HEK293 (cell line): ENCODE measurements around the gene SLC25A11.

ENCODE experiments used
- CTCF ChIA-PET: fragments of 350-600 bp; formaldehyde crosslinking; extraction: SDS; loops from one replicate; lab custom pipeline; 2021; ENCODE audit warnings: antibody characterized with exemption; lab: Yijun Ruan, JAX
- POLR2A ChIA-PET: fragments of 300-600 bp; formaldehyde crosslinking; extraction: SDS; loops from one replicate; lab custom pipeline; 2020; ENCODE audit warnings: antibody characterized with exemption, inconsistent platforms; lab: Yijun Ruan, JAX
- H3K27ac ChIP-seq: fragments of 200-500 bp; sonication (Bioruptor generic); 2 replicates; pipeline ENCODE4 v1.5.1; 2014; ENCODE audit warnings: low read depth, low read length, control low read depth, inconsistent platforms; ENCODE audit errors: extremely low read depth
- H3K36me3 ChIP-seq, 2 experiments: fragments of 200-500 bp in 1 of 2; sonication (Bioruptor generic) in 1 of 2; 1 replicate in 1 of 2; 2 replicates in 1 of 2; pipeline ENCODE4 v1.5.1; 2014 to 2017; ENCODE audit warnings: inconsistent platforms in 2 of 2, low read length in 2 of 2; ENCODE audit not compliant: control insufficient read depth in 2 of 2, insufficient read depth in 1 of 2
- H3K4me1 ChIP-seq: fragments of 200-500 bp; sonication (Bioruptor generic); 2 replicates; pipeline ENCODE4 v1.5.1; 2014; ENCODE audit warnings: mild to moderate bottlenecking, low read length, inconsistent platforms; ENCODE audit not compliant: control insufficient read depth, insufficient read depth
- H3K4me3 ChIP-seq: 2 replicates; pipeline ENCODE4 v1.5.1; 2011; ENCODE audit warnings: low read depth, mild to moderate bottlenecking, control low read depth, low read length, moderate library complexity
- H3K9me3 ChIP-seq: fragments of 200-500 bp; sonication (Bioruptor generic); 2 replicates; pipeline ENCODE4 v1.5.1; 2014; ENCODE audit warnings: low read depth, low read length, inconsistent platforms; ENCODE audit not compliant: control insufficient read depth, insufficient read depth
- BCL11B ChIP-seq: fragments of 450-650 bp; formaldehyde crosslinking; IDR thresholded peaks from 2 replicates; pipeline ENCODE4 v1.5.1; 2016; ENCODE audit warnings: low read depth, missing biosample characterization, missing genetic modification characterization
- HOXD13 ChIP-seq: sonication (generic); formaldehyde crosslinking; IDR thresholded peaks from 2 replicates; pipeline ENCODE4 v1.8.0; 2022; ENCODE audit warnings: missing genetic modification reagents, borderline replicate concordance
- IKZF3 ChIP-seq: fragments of 450-650 bp; IDR thresholded peaks from 2 replicates; pipeline ENCODE4 v1.5.0; 2018; ENCODE audit warnings: missing biosample characterization, mild to moderate bottlenecking, missing genetic modification characterization, moderate library complexity
- KLF1 ChIP-seq: fragments of 450-650 bp; formaldehyde crosslinking; IDR thresholded peaks from 2 replicates; pipeline ENCODE4 v1.5.1; 2016; ENCODE audit warnings: missing biosample characterization, missing genetic modification characterization
- KLF7 ChIP-seq: fragments of 450-650 bp; formaldehyde crosslinking; IDR thresholded peaks from 2 replicates; pipeline ENCODE4 v1.5.1; 2016; ENCODE audit warnings: missing biosample characterization, missing genetic modification characterization, borderline replicate concordance
- KLF9 ChIP-seq: fragments of 450-650 bp; formaldehyde crosslinking; IDR thresholded peaks from 2 replicates; pipeline ENCODE4 v1.5.1; 2016; ENCODE audit warnings: missing biosample characterization, missing genetic modification characterization, low read depth
- PRDM10 ChIP-seq: fragments of 450-650 bp; formaldehyde crosslinking; IDR thresholded peaks from 2 replicates; pipeline ENCODE4 v1.5.1; 2016; ENCODE audit warnings: missing biosample characterization, missing genetic modification characterization
- SP2 ChIP-seq: fragments of 450-650 bp; formaldehyde crosslinking; IDR thresholded peaks from 2 replicates; pipeline ENCODE4 v1.5.1; 2016; ENCODE audit warnings: missing biosample characterization, missing genetic modification characterization
- SP7 ChIP-seq: fragments of 450-650 bp; formaldehyde crosslinking; IDR thresholded peaks from 2 replicates; pipeline ENCODE4 v1.5.1; 2016; ENCODE audit warnings: missing biosample characterization, missing genetic modification characterization
- ZBTB1 ChIP-seq: fragments of 450-650 bp; formaldehyde crosslinking; IDR thresholded peaks from 2 replicates; pipeline ENCODE4 v1.5.1; 2016; ENCODE audit warnings: missing biosample characterization, missing genetic modification characterization
- ZBTB8A ChIP-seq: fragments of 450-650 bp; formaldehyde crosslinking; IDR thresholded peaks from 2 replicates; pipeline ENCODE4 v1.5.1; 2016; ENCODE audit warnings: missing biosample characterization, missing genetic modification characterization
- ZEB2 ChIP-seq: fragments of 450-650 bp; formaldehyde crosslinking; IDR thresholded peaks from 2 replicates; pipeline ENCODE4 v1.5.1; 2016; ENCODE audit warnings: missing biosample characterization, missing genetic modification characterization
- ZFP37 ChIP-seq: fragments of 450-650 bp; formaldehyde crosslinking; IDR thresholded peaks from 2 replicates; pipeline ENCODE4 v1.5.1; 2016; ENCODE audit warnings: missing biosample characterization, missing genetic modification characterization
- ZFP41 ChIP-seq: fragments of 450-650 bp; formaldehyde crosslinking; IDR thresholded peaks from 2 replicates; pipeline ENCODE4 v1.5.1; 2016; ENCODE audit warnings: missing biosample characterization, missing genetic modification characterization, borderline replicate concordance
- ZFP69B ChIP-seq: fragments of 450-650 bp; formaldehyde crosslinking; IDR thresholded peaks from 2 replicates; pipeline ENCODE4 v1.5.1; 2016; ENCODE audit warnings: missing biosample characterization, missing genetic modification characterization
- ZNF112 ChIP-seq: fragments of 450-650 bp; formaldehyde crosslinking; IDR thresholded peaks from 2 replicates; pipeline ENCODE4 v1.5.0; 2017; ENCODE audit warnings: missing biosample characterization, missing genetic modification characterization
- ZNF146 ChIP-seq: fragments of 450-650 bp; formaldehyde crosslinking; IDR thresholded peaks from 2 replicates; pipeline ENCODE4 v1.5.1; 2016; ENCODE audit warnings: missing biosample characterization, missing genetic modification characterization
- ZNF184 ChIP-seq: fragments of 450-650 bp; IDR thresholded peaks from 2 replicates; pipeline ENCODE4 v1.5.1; 2018; ENCODE audit warnings: missing biosample characterization, mild to moderate bottlenecking, missing genetic modification characterization
- ZNF202 ChIP-seq: fragments of 450-650 bp; formaldehyde crosslinking; IDR thresholded peaks from 2 replicates; pipeline ENCODE4 v1.5.1; 2016; ENCODE audit warnings: missing biosample characterization, missing genetic modification characterization, borderline replicate concordance
- ZNF223 ChIP-seq: fragments of 450-650 bp; formaldehyde crosslinking; IDR thresholded peaks from 2 replicates; pipeline ENCODE4 v1.5.1; 2016; ENCODE audit warnings: missing biosample characterization, missing genetic modification characterization
- ZNF266 ChIP-seq: fragments of 450-650 bp; formaldehyde crosslinking; IDR thresholded peaks from 2 replicates; pipeline ENCODE4 v1.5.1; 2016; ENCODE audit warnings: missing biosample characterization, missing genetic modification characterization, low read depth
- ZNF311 ChIP-seq: fragments of 450-650 bp; formaldehyde crosslinking; IDR thresholded peaks from 2 replicates; pipeline ENCODE4 v1.5.1; 2017; ENCODE audit warnings: missing biosample characterization, missing genetic modification characterization, borderline replicate concordance
- ZNF530 ChIP-seq: fragments of 450-650 bp; formaldehyde crosslinking; IDR thresholded peaks from 2 replicates; pipeline ENCODE4 v1.5.1; 2016; ENCODE audit warnings: low read depth, missing biosample characterization, missing genetic modification characterization
- ZNF629 ChIP-seq: fragments of 450-650 bp; formaldehyde crosslinking; IDR thresholded peaks from 2 replicates; pipeline ENCODE4 v1.5.1; 2017; ENCODE audit warnings: missing biosample characterization, missing genetic modification characterization
- ZNF664 ChIP-seq: fragments of 450-650 bp; formaldehyde crosslinking; IDR thresholded peaks from 2 replicates; pipeline ENCODE4 v1.5.1; 2016; ENCODE audit warnings: missing biosample characterization, missing genetic modification characterization
- ZNF670 ChIP-seq: fragments of 450-650 bp; formaldehyde crosslinking; IDR thresholded peaks from 2 replicates; pipeline ENCODE4 v1.5.1; 2016; ENCODE audit warnings: missing biosample characterization, missing genetic modification characterization, low read depth
- ZNF768 ChIP-seq: fragments of 450-650 bp; formaldehyde crosslinking; IDR thresholded peaks from 2 replicates; pipeline ENCODE4 v1.5.1; 2018; ENCODE audit warnings: missing biosample characterization, mild to moderate bottlenecking, missing genetic modification characterization
- ZNF837 ChIP-seq: fragments of 450-650 bp; formaldehyde crosslinking; IDR thresholded peaks from 2 replicates; pipeline ENCODE4 v1.5.1; 2016; ENCODE audit warnings: missing biosample characterization, missing genetic modification characterization
- TF ChIP-seq, protein P1 (sequence below): fragments of 450-650 bp; formaldehyde crosslinking; IDR thresholded peaks from 2 replicates; pipeline ENCODE4 v1.5.1; 2016; ENCODE audit warnings: missing biosample characterization, missing genetic modification characterization
- TF ChIP-seq, protein P2 (sequence below): fragments of 450-650 bp; formaldehyde crosslinking; IDR thresholded peaks from 2 replicates; pipeline ENCODE4 v1.5.1; 2016; ENCODE audit warnings: missing biosample characterization, missing genetic modification characterization
- TF ChIP-seq, protein P3 (sequence below): IDR thresholded peaks from 2 replicates; pipeline ENCODE4 v1.6.1; 2011; ENCODE audit warnings: mild to moderate bottlenecking, low read depth, low read length, borderline replicate concordance

Gene SLC25A11

GRCh38 chr17:4945176-4945943 lies 5.5 kb upstream of the SLC25A11 start:
- Histone ChIP-seq H3K9me3 (no peaks in the 10 kb centered on the region), H3K27ac (peak overlapping the region; percentile 99), H3K4me1 (peaks cover 19% of the 10 kb centered on the region), H3K4me3 (no peak overlapping the region), H3K36me3 (peaks cover 38 to 60% of the 10 kb centered on the region in 2 experiments)
- CTCF ChIA-PET: interaction anchor here (1.0 to 2.5 kb wide), 5 partner anchors 36 to 146 kb away, joined by 3 to 11 read pairs (median 4); partner anchors contain the start of genes CAMTA2 and CHRNE
- POLR2A ChIA-PET: interaction anchor here (0.6 to 17.9 kb wide), 6 partner anchors 11 to 77 kb away, joined by 3 to 358 read pairs (median 6); partner anchors contain the start of genes GP1BA and SPAG7
- TF ChIP-seq ZNF184 (tag by site-specific recombination) (peak; percentile 46), ZNF670 (no peak), ZFP37 (tag by site-specific recombination) (0 out of 2 replicates have a peak, but pooled peaks have one; percentile 23), KLF9 (tag by site-specific recombination) (peak; percentile 88), ZNF768 (tag by site-specific recombination) (no peak; the same call in 1 of the 2 replicates), SP2 (tag by site-specific recombination) (peak; percentile 35; the same call in 1 of the 2 replicates), ZNF629 (peak; percentile 79), HOXD13 (CRISPR knock-in tag) (no peak), ZNF837 (no peak), KLF1 (tag by site-specific recombination) (peak; percentile 93), ZFP69B (tag by site-specific recombination) (peak; percentile 29; the same call in 1 of the 2 replicates), ZNF266 (tag by site-specific recombination) (no peak), ZBTB8A (tag by site-specific recombination) (no peak), ZFP41 (tag by site-specific recombination) (no peak), BCL11B (no peak), ZNF530 (tag by site-specific recombination) (no peak), ZNF664 (tag by site-specific recombination) (no peak), ZNF112 (tag by site-specific recombination) (no peak), ZNF311 (tag by site-specific recombination) (no peak), ZNF146 (tag by site-specific recombination) (no peak), KLF7 (peak; percentile 54; the same call in 1 of the 2 replicates), SP7 (tag by site-specific recombination) (peak; percentile 78), ZNF202 (tag by site-specific recombination) (no peak), ZNF223 (tag by site-specific recombination) (peak; percentile 84; the same call in 1 of the 2 replicates), PRDM10 (peak; percentile 64), IKZF3 (tag by site-specific recombination) (0 out of 2 replicates have a peak, but pooled peaks have one; percentile 6), ZEB2 (peak; percentile 80), ZBTB1 (no peak)
- TF ChIP-seq, protein P1, sequence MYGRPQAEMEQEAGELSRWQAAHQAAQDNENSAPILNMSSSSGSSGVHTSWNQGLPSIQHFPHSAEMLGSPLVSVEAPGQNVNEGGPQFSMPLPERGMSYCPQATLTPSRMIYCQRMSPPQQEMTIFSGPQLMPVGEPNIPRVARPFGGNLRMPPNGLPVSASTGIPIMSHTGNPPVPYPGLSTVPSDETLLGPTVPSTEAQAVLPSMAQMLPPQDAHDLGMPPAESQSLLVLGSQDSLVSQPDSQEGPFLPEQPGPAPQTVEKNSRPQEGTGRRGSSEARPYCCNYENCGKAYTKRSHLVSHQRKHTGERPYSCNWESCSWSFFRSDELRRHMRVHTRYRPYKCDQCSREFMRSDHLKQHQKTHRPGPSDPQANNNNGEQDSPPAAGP (tag by site-specific recombination): peak; percentile 69
- TF ChIP-seq, protein P2, sequence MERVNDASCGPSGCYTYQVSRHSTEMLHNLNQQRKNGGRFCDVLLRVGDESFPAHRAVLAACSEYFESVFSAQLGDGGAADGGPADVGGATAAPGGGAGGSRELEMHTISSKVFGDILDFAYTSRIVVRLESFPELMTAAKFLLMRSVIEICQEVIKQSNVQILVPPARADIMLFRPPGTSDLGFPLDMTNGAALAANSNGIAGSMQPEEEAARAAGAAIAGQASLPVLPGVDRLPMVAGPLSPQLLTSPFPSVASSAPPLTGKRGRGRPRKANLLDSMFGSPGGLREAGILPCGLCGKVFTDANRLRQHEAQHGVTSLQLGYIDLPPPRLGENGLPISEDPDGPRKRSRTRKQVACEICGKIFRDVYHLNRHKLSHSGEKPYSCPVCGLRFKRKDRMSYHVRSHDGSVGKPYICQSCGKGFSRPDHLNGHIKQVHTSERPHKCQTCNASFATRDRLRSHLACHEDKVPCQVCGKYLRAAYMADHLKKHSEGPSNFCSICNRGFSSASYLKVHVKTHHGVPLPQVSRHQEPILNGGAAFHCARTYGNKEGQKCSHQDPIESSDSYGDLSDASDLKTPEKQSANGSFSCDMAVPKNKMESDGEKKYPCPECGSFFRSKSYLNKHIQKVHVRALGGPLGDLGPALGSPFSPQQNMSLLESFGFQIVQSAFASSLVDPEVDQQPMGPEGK (tag by site-specific recombination): peak; percentile 95
- TF ChIP-seq, protein P3, sequence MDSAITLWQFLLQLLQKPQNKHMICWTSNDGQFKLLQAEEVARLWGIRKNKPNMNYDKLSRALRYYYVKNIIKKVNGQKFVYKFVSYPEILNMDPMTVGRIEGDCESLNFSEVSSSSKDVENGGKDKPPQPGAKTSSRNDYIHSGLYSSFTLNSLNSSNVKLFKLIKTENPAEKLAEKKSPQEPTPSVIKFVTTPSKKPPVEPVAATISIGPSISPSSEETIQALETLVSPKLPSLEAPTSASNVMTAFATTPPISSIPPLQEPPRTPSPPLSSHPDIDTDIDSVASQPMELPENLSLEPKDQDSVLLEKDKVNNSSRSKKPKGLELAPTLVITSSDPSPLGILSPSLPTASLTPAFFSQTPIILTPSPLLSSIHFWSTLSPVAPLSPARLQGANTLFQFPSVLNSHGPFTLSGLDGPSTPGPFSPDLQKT: no peak
